ENCODE measurements around the gene TAS1R1.

The TAS1R1 gene

GRCh38 chr1:6509220-6509918 is 45.7 kb upstream of the TAS1R1 start:
- no peaks in the 10 kb centered on the region for H3K9me3 ChIP-seq (ENCODE audit: low read depth, low read length)
- H3K27ac ChIP-seq: no peak overlapping the region
- no peaks in the 10 kb centered on the region for H3K36me3 ChIP-seq (ENCODE audit: insufficient read depth, low read length)
- no peak overlapping the region for H3K4me3 ChIP-seq
- H3K9ac ChIP-seq (ENCODE audit: insufficient read length): no peak overlapping the region
- TF ChIP-seq FOXP2 (optimal IDR thresholded peaks at IDR 0.05; ENCODE audit: control extremely low read depth, extremely low read length, insufficient read depth) (no peak), EZH2 (IDR thresholded peaks at IDR 0.05) (no peak), POLR2AphosphoS5 (IDR thresholded peaks at IDR 0.05; ENCODE audit: borderline replicate concordance, low read depth, low read length) (no peak)
- DNase-seq (ENCODE audit: low read depth, low spot score): no peak

- Histone ChIP-seq H3K27ac (no peak overlapping the region), H3K36me3 (ENCODE audit: insufficient read depth, low read length) (no peaks in the 10 kb centered on the region), H3K9ac (ENCODE audit: insufficient read length) (no peak overlapping the region), H3K4me3 (no peak overlapping the region), H3K9me3 (ENCODE audit: low read depth, low read length) (no peaks in the 10 kb centered on the region)
- TF ChIP-seq POLR2AphosphoS5 (IDR thresholded peaks at IDR 0.05; ENCODE audit: borderline replicate concordance, low read depth, low read length) (no peak), EZH2 (IDR thresholded peaks at IDR 0.05) (no peak), FOXP2 (optimal IDR thresholded peaks at IDR 0.05; ENCODE audit: control extremely low read depth, extremely low read length, insufficient read depth) (no peak)
- no peak for DNase-seq (ENCODE audit: low read depth, low spot score)
These were observed 45.2 kb upstream of the TAS1R1 start for GRCh38 chr1:6509919-6510291.

GRCh38 chr1:6510493-6510892 is 44.6 kb upstream of the TAS1R1 start:
- no peaks in the 10 kb centered on the region for H3K9me3 ChIP-seq (ENCODE audit: low read depth, low read length)
- no peak overlapping the region for H3K9ac ChIP-seq (ENCODE audit: insufficient read length)
- H3K27ac ChIP-seq: no peak overlapping the region
- H3K36me3 ChIP-seq (ENCODE audit: insufficient read depth, low read length): no peaks in the 10 kb centered on the region
- no peak for DNase-seq (ENCODE audit: low read depth, low spot score)
- no peak overlapping the region for H3K4me3 ChIP-seq
- TF ChIP-seq FOXP2 (optimal IDR thresholded peaks at IDR 0.05; ENCODE audit: control extremely low read depth, extremely low read length, insufficient read depth) (no peak), EZH2 (IDR thresholded peaks at IDR 0.05) (no peak), POLR2AphosphoS5 (IDR thresholded peaks at IDR 0.05; ENCODE audit: borderline replicate concordance, low read depth, low read length) (no peak)

GRCh38 chr1:6511056-6511455 is 44.1 kb upstream of the TAS1R1 start:
- no peak overlapping the region for H3K9ac ChIP-seq (ENCODE audit: insufficient read length)
- no peak for DNase-seq (ENCODE audit: low read depth, low spot score)
- no peaks in the 10 kb centered on the region for H3K36me3 ChIP-seq (ENCODE audit: insufficient read depth, low read length)
- TF ChIP-seq EZH2 (IDR thresholded peaks at IDR 0.05): no peak
- no peak for TF ChIP-seq FOXP2 (optimal IDR thresholded peaks at IDR 0.05; ENCODE audit: control extremely low read depth, extremely low read length, insufficient read depth)
- TF ChIP-seq POLR2AphosphoS5 (IDR thresholded peaks at IDR 0.05; ENCODE audit: borderline replicate concordance, low read depth, low read length): no peak
- H3K9me3 ChIP-seq (ENCODE audit: low read depth, low read length): no peaks in the 10 kb centered on the region
- H3K4me3 ChIP-seq: no peak overlapping the region
- H3K27ac ChIP-seq: no peak overlapping the region

GRCh38 chr1:6511561-6512244 is 43.4 kb upstream of the TAS1R1 start:
- no peak overlapping the region for H3K9ac ChIP-seq (ENCODE audit: insufficient read length)
- no peak for DNase-seq (ENCODE audit: low read depth, low spot score)
- TF ChIP-seq EZH2 (IDR thresholded peaks at IDR 0.05): no peak
- TF ChIP-seq POLR2AphosphoS5 (IDR thresholded peaks at IDR 0.05; ENCODE audit: borderline replicate concordance, low read depth, low read length): no peak
- TF ChIP-seq FOXP2 (optimal IDR thresholded peaks at IDR 0.05; ENCODE audit: control extremely low read depth, extremely low read length, insufficient read depth): no peak
- no peak overlapping the region for H3K4me3 ChIP-seq
- H3K27ac ChIP-seq: no peak overlapping the region
- H3K9me3 ChIP-seq (ENCODE audit: low read depth, low read length): no peaks in the 10 kb centered on the region
- no peaks in the 10 kb centered on the region for H3K36me3 ChIP-seq (ENCODE audit: insufficient read depth, low read length)

GRCh38 chr1:6512245-6512907 is 42.7 kb upstream of the TAS1R1 start:
- no peak for DNase-seq (ENCODE audit: low read depth, low spot score)
- Histone ChIP-seq H3K4me3 (no peak overlapping the region), H3K9me3 (ENCODE audit: low read depth, low read length) (no peaks in the 10 kb centered on the region), H3K9ac (ENCODE audit: insufficient read length) (no peak overlapping the region), H3K27ac (no peak overlapping the region), H3K36me3 (ENCODE audit: insufficient read depth, low read length) (no peaks in the 10 kb centered on the region)
- TF ChIP-seq POLR2AphosphoS5 (IDR thresholded peaks at IDR 0.05; ENCODE audit: borderline replicate concordance, low read depth, low read length) (no peak), FOXP2 (optimal IDR thresholded peaks at IDR 0.05; ENCODE audit: control extremely low read depth, extremely low read length, insufficient read depth) (no peak), EZH2 (IDR thresholded peaks at IDR 0.05) (no peak)

- no peak overlapping the region for H3K27ac ChIP-seq
- no peaks in the 10 kb centered on the region for H3K36me3 ChIP-seq (ENCODE audit: insufficient read depth, low read length)
- DNase-seq (ENCODE audit: low read depth, low spot score): no peak
- TF ChIP-seq EZH2 (IDR thresholded peaks at IDR 0.05): no peak
- TF ChIP-seq POLR2AphosphoS5 (IDR thresholded peaks at IDR 0.05; ENCODE audit: borderline replicate concordance, low read depth, low read length): no peak
- TF ChIP-seq FOXP2 (optimal IDR thresholded peaks at IDR 0.05; ENCODE audit: control extremely low read depth, extremely low read length, insufficient read depth): no peak
- no peak overlapping the region for H3K4me3 ChIP-seq
- no peak overlapping the region for H3K9ac ChIP-seq (ENCODE audit: insufficient read length)
- no peaks in the 10 kb centered on the region for H3K9me3 ChIP-seq (ENCODE audit: low read depth, low read length)
These were observed 42.2 kb upstream of the TAS1R1 start for GRCh38 chr1:6512908-6513280.

GRCh38 chr1:6513320-6513801 is 41.7 kb upstream of the TAS1R1 start:
- DNase-seq (ENCODE audit: low read depth, low spot score): no peak
- no peaks in the 10 kb centered on the region for H3K36me3 ChIP-seq (ENCODE audit: insufficient read depth, low read length)
- H3K9me3 ChIP-seq (ENCODE audit: low read depth, low read length): no peaks in the 10 kb centered on the region
- H3K27ac ChIP-seq: no peak overlapping the region
- H3K9ac ChIP-seq (ENCODE audit: insufficient read length): no peak overlapping the region
- no peak overlapping the region for H3K4me3 ChIP-seq
- TF ChIP-seq FOXP2 (optimal IDR thresholded peaks at IDR 0.05; ENCODE audit: control extremely low read depth, extremely low read length, insufficient read depth) (no peak), EZH2 (IDR thresholded peaks at IDR 0.05) (no peak), POLR2AphosphoS5 (IDR thresholded peaks at IDR 0.05; ENCODE audit: borderline replicate concordance, low read depth, low read length) (no peak)

Measured in SK-N-MC (cell line).